NCI-H146 treated with DMSO at 0.1 percent for 48 hours (cell line): ENCODE measurements around the gene FOXA1.
A peak's percentile ranks its signal among the peaks of the same experiment; 100 is the strongest.
"Not testable (repeated sequence)": the region's sequence is repeated elsewhere in the genome, so short reads cannot be mapped to it uniquely, and the experiment has no call there.

Source experiments
- DNase-seq: peaks from one replicate; lab custom pipeline; 2025; ENCODE audit not compliant: unreplicated experiment; lab: John Stamatoyannopoulos, UW

Gene FOXA1

GRCh38 chr14:37563189-37563588 is 31.9 kb downstream of the FOXA1 start:
- DNase-seq: no peak

GRCh38 chr14:37559386-37559785 is 35.7 kb downstream of the FOXA1 start:
- no peak for DNase-seq

- DNase-seq: no peak
Measured at GRCh38 chr14:37558740-37559139, 36.3 kb downstream of the FOXA1 start.

GRCh38 chr14:37555596-37555995 is 39.5 kb downstream of the FOXA1 start:
- not testable (repeated sequence) for DNase-seq

- no peak for DNase-seq
Measured at GRCh38 chr14:37553935-37554550, 41.0 kb downstream of the FOXA1 start.

GRCh38 chr14:37551119-37551518 is 43.9 kb downstream of the FOXA1 start:
- DNase-seq: no peak

GRCh38 chr14:37550511-37550910 is 44.5 kb downstream of the FOXA1 start:
- DNase-seq: no peak

GRCh38 chr14:37546621-37547447 is 48.2 kb downstream of the FOXA1 start:
- peak; percentile 53 for DNase-seq

GRCh38 chr14:37545174-37545573 is 49.9 kb downstream of the FOXA1 start:
- DNase-seq: no peak

- peak; percentile 72 for DNase-seq
Measured at GRCh38 chr14:37544407-37544806, 50.6 kb downstream of the FOXA1 start.

- no peak for DNase-seq
Measured at GRCh38 chr14:37539992-37540391, 55.1 kb downstream of the FOXA1 start.
